CD4-positive, alpha-beta memory T cell (primary cell): ENCODE data around the gene RBM17. TPM values are rescaled to one million over a fixed set of nuclear protein-coding genes. Genes with fewer than 3 reads are reported as not detected.

Experiments used
- CTCF ChIA-PET: fragments of 350-600 bp; sonication (Branson Sonifier 250); formaldehyde crosslinking; loops from one replicate; lab custom pipeline; 2021; ENCODE audit warnings: inconsistent platforms; ENCODE audit not compliant: partially characterized antibody; lab: Charles Lee
- POLR2A ChIA-PET: fragments of 350-600 bp; sonication (Branson Sonifier 250); formaldehyde crosslinking; loops from one replicate; lab custom pipeline; 2021; ENCODE audit not compliant: partially characterized antibody; lab: Charles Lee
- DNase-seq, 5 donors: peaks; one replicate each; pipeline versions ENCODE4 v3.0.0 to v3.0.0-alpha.2; 2020 to 2022; ENCODE audit warnings: mixed read lengths in 1 of 5
- H3K27ac ChIP-seq: one replicate; pipeline ENCODE4 v1.7.0; 2013; ENCODE audit warnings: low read depth, low read length
- H3K27me3 ChIP-seq: 2 replicates; pipeline ENCODE4 v1.7.0; 2013; ENCODE audit warnings: mild to moderate bottlenecking, low read length, moderate library complexity; ENCODE audit not compliant: insufficient read depth
- H3K36me3 ChIP-seq: 2 replicates; pipeline ENCODE4 v1.7.0; 2013; ENCODE audit warnings: mild to moderate bottlenecking, low read length, moderate library complexity; ENCODE audit not compliant: insufficient read depth
- H3K4me1 ChIP-seq: 2 replicates; pipeline ENCODE4 v1.7.0; 2013; ENCODE audit warnings: mild to moderate bottlenecking, low read length, moderate library complexity; ENCODE audit not compliant: insufficient read depth
- H3K4me3 ChIP-seq, 2 donors: one replicate each; pipeline ENCODE4 v1.7.0; 2013; ENCODE audit warnings: low read length in 2 of 2, mild to moderate bottlenecking in 1 of 2
- H3K9me3 ChIP-seq, 2 donors: one replicate each; pipeline ENCODE4 v1.7.0; 2013; ENCODE audit warnings: low read length in 2 of 2, control low read depth in 1 of 2; ENCODE audit not compliant: control insufficient read depth in 1 of 2
- H3K27ac Mint-ChIP-seq, 7 donors: one replicate each; pipeline ENCODE4 v1.8.0; 2020 to 2021; ENCODE audit warnings: mixed read lengths in 7 of 7, mild to moderate bottlenecking in 6 of 7, inconsistent platforms in 3 of 7, moderate library complexity in 3 of 7
- H3K27me3 Mint-ChIP-seq, 2 donors: one replicate each; pipeline ENCODE4 v1.8.0; 2020 to 2021; ENCODE audit warnings: mixed read lengths in 2 of 2
- H3K36me3 Mint-ChIP-seq, 2 donors: one replicate each; pipeline ENCODE4 v1.8.0; 2020 to 2021; ENCODE audit warnings: mixed read lengths in 2 of 2, inconsistent platforms in 1 of 2, mild to moderate bottlenecking in 1 of 2
- H3K4me1 Mint-ChIP-seq, 4 donors: one replicate each; pipeline ENCODE4 v1.8.0; 2020 to 2021; ENCODE audit warnings: mixed read lengths in 4 of 4, mild to moderate bottlenecking in 1 of 4
- H3K4me3 Mint-ChIP-seq, 8 donors: one replicate each; pipeline ENCODE4 v1.8.0; 2020 to 2021; ENCODE audit warnings: mixed read lengths in 8 of 8, mild to moderate bottlenecking in 7 of 8, moderate library complexity in 6 of 8, inconsistent platforms in 3 of 8
- H3K9me3 Mint-ChIP-seq, 8 donors: one replicate each; pipeline ENCODE4 v1.8.0; 2020 to 2021; ENCODE audit warnings: mixed read lengths in 8 of 8, mild to moderate bottlenecking in 5 of 8, inconsistent platforms in 3 of 8, moderate library complexity in 1 of 8
- intact Hi-C: fragments of 100-400 bp; cut with micrococcal nuclease; formaldehyde crosslinking; loops from one replicate; pipeline ENCODE4 v1.15.1; 2023
- polyA plus RNA-seq, 2 donors: library from polyadenylated mRNA; unstranded; fragments of 300-500 nt; fragmentation: Illumina TruSeq; gene quantifications; one replicate each; pipeline ENCODE4 v1.2.3, GENCODE V29; 2021
- total RNA-seq, 2 experiments: library from RNA; stranded (reverse); gene quantifications; one replicate each; pipeline ENCODE4 v1.2.3, GENCODE V29; 2021

RBM17 gene
- total and polyA plus RNA-seq, 4 experiments from 2014 or later = 46.3 to 125 (median 110) TPM

- Mint-ChIP-seq H3K9me3 (peaks cover 0 to 3% (median 0%) of the 10 kb centered on the region in 8 donors), H3K27ac (peak overlapping the region in 4 of 7 donors; percentile 30 to 57 (median 38)), H3K4me3 (no peak overlapping the region), H3K4me1 (peaks cover 13 to 36% (median 16%) of the 10 kb centered on the region in 4 donors), H3K27me3 (no peaks in the 10 kb centered on the region), H3K36me3 (peaks cover 0 to 3% of the 10 kb centered on the region in 2 donors)
- Histone ChIP-seq H3K36me3 (no peaks in the 10 kb centered on the region), H3K4me1 (peaks cover 28% of the 10 kb centered on the region), H3K9me3 (no peaks in the 10 kb centered on the region), H3K27me3 (no peaks in the 10 kb centered on the region), H3K27ac (no peak overlapping the region), H3K4me3 (no peak overlapping the region)
- CTCF ChIA-PET = interaction anchor here (0.8 to 1.8 kb wide), 4 partner anchors 19 to 274 kb away, joined by 3 to 4 read pairs (median 4); partner anchors contain the start of gene PFKFB3
- DNase-seq = no peak
- intact Hi-C loops = no loop called here
- POLR2A ChIA-PET = interaction anchor here (1.2 to 1.4 kb wide), 2 partner anchors 9 to 74 kb away, joined by 3 to 5 read pairs; partner anchors contain the start of gene PFKFB3
Measured at GRCh38 chr10:6128087-6128486, 39.3 kb downstream of the RBM17 start.

DNA sequence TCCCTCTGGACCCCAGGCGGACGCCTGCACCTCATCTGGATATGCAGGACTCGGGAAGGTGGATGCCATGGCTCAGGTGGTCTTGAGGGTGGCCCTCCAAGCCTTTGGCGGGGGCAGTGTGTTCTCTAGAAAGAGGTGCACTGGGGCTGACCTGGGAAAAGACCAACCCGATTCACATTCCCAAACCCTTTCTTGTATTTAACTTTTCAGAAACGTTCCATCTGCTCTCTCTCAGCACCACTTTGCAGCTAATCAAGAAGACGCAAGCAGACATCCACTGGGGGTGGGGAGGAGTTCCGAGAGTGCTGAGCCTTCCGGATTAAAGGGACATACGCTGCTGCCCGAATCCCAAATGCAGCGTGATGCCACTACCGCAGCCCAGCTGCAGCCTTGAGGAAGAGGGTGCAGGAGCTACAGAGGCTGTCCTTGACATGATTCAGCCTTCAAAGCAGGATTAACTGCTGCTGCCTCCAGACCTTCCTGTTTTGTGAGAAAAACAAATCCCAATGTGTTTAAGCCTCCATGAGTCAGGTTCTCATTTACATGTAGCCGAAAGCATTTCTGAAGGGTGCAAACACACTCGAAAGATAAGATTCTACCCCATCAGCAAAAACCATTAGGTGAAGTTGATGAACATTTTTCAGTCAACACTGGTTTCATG, 39.9 kb downstream of the RBM17 start:
- Mint-ChIP-seq H3K27me3 (no peaks in the 10 kb centered on the region), H3K36me3 (peaks cover 0 to 3% of the 10 kb centered on the region in 2 donors), H3K4me1 (peaks cover 13 to 36% (median 18%) of the 10 kb centered on the region in 4 donors), H3K4me3 (peak overlapping the region in 3 of 8 donors; percentile 58 to 86 (median 76)), H3K9me3 (peaks cover 0 to 3% (median 0%) of the 10 kb centered on the region in 8 donors), H3K27ac (peak overlapping the region; percentile 89 to 98 (median 94))
- intact Hi-C loops = no loop called here
- Histone ChIP-seq H3K27ac (no peak overlapping the region), H3K9me3 (no peaks in the 10 kb centered on the region), H3K36me3 (no peaks in the 10 kb centered on the region), H3K4me1 (peaks cover 28% of the 10 kb centered on the region), H3K27me3 (no peaks in the 10 kb centered on the region), H3K4me3 (no peak overlapping the region)
- POLR2A ChIA-PET = interaction anchor here (0.8 to 2.1 kb wide), 4 partner anchors 8 to 219 kb away, joined by 3 to 7 read pairs (median 4); partner anchors contain the start of gene PFKFB3
- CTCF ChIA-PET = interaction anchor here (0.8 to 1.8 kb wide), 6 partner anchors 20 to 273 kb away, joined by 3 to 5 read pairs (median 4); partner anchors contain the start of gene PFKFB3
- no peak for DNase-seq

DNA sequence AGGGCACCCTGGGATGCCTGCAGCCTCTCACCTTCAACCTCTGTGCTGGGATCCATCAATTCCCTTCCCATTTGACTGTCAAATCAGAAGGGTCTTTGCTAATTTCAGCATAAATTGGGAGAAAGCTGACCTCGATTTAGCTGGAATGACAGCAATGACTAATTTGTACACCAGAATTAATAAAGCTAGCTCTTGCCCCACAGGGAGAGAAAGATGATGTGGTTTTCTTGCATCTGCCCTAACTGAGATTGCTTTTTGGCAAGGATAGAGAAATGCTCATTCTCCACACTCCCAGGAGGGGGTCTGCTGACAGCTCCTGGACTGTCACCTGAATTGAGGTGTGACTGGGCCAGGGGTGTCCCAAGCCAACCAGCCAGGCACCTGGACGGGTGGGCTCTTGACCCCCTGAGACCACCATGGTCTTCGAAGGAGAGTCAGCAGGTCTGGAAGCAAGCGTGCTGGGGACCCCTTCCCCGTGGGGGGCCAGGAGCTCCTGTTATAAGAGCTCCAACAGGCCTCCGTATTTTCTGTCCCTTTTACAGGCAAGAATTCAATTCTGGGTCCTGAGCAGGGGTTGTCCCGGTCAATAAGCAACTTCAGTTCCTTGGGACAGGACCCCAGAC, 42.1 kb downstream of the RBM17 start:
- H3K36me3 Mint-ChIP-seq = peaks cover 0 to 3% of the 10 kb centered on the region in 2 donors
- Histone ChIP-seq H3K4me3 (no peak overlapping the region), H3K4me1 (peaks cover 48% of the 10 kb centered on the region), H3K36me3 (no peaks in the 10 kb centered on the region), H3K9me3 (no peaks in the 10 kb centered on the region), H3K27me3 (no peaks in the 10 kb centered on the region), H3K27ac (no peak overlapping the region)
- CTCF ChIA-PET = interaction anchor here (0.6 to 1.9 kb wide), 4 partner anchors 19 to 80 kb away, joined by 3 to 7 read pairs (median 4); partner anchors contain the start of gene PFKFB3
- H3K27ac Mint-ChIP-seq = peak overlapping the region in 4 of 7 donors; percentile 41 to 92 (median 61)
- POLR2A ChIA-PET = interaction anchor here (0.6 to 2.1 kb wide), 6 partner anchors 9 to 217 kb away, joined by 3 to 13 read pairs (median 4); no protein-coding TSS in a partner anchor
- intact Hi-C loops = no loop called here
- H3K4me1 Mint-ChIP-seq = peaks cover 26 to 50% (median 36%) of the 10 kb centered on the region in 4 donors
- no peak for DNase-seq
- H3K27me3 Mint-ChIP-seq = no peaks in the 10 kb centered on the region
- H3K4me3 Mint-ChIP-seq = peak overlapping the region in 2 of 8 donors; percentile 26 to 46
- peaks cover 0 to 3% (median 0%) of the 10 kb centered on the region in 8 donors for H3K9me3 Mint-ChIP-seq

- CTCF ChIA-PET = interaction anchor here (1.2 to 3.9 kb wide), 3 partner anchors 11 to 273 kb away, joined by 3 to 20 read pairs (median 4); no protein-coding TSS in a partner anchor
- Histone ChIP-seq H3K4me1 (peaks cover 60% of the 10 kb centered on the region), H3K9me3 (no peaks in the 10 kb centered on the region), H3K27ac (no peak overlapping the region), H3K4me3 (no peak overlapping the region), H3K27me3 (no peaks in the 10 kb centered on the region), H3K36me3 (no peaks in the 10 kb centered on the region)
- Mint-ChIP-seq H3K4me1 (peaks cover 35 to 62% (median 47%) of the 10 kb centered on the region in 4 donors), H3K4me3 (peak overlapping the region in 1 of 8 donors; percentile 31), H3K27me3 (no peaks in the 10 kb centered on the region), H3K27ac (no peak overlapping the region), H3K9me3 (peaks cover 0 to 3% (median 0%) of the 10 kb centered on the region in 8 donors), H3K36me3 (peaks cover 0 to 3% of the 10 kb centered on the region in 2 donors)
- DNase-seq = no peak
- POLR2A ChIA-PET = interaction anchor here (1.8 to 3.4 kb wide), 4 partner anchors 11 to 69 kb away, joined by 5 to 15 read pairs (median 10); partner anchors contain the start of gene PFKFB3
- intact Hi-C loops = no loop called here
Measured at GRCh38 chr10:6133331-6134098, 44.7 kb downstream of the RBM17 start.

GRCh38 chr10:6134099-6134823, 45.4 kb downstream of the RBM17 start:
- Histone ChIP-seq H3K27ac (no peak overlapping the region), H3K9me3 (no peaks in the 10 kb centered on the region), H3K4me3 (no peak overlapping the region), H3K36me3 (no peaks in the 10 kb centered on the region), H3K27me3 (no peaks in the 10 kb centered on the region), H3K4me1 (peaks cover 53% of the 10 kb centered on the region)
- DNase-seq = no peak
- ChIA-PET CTCF (interaction anchor here (0.7 to 4.2 kb wide), 8 partner anchors 9 to 272 kb away, joined by 3 to 43 read pairs (median 3); no protein-coding TSS in a partner anchor), POLR2A (interaction anchor here (0.9 to 3.4 kb wide), 9 partner anchors 10 to 214 kb away, joined by 4 to 15 read pairs (median 7); partner anchors contain the start of gene PFKFB3)
- intact Hi-C loops = no loop called here
- Mint-ChIP-seq H3K4me1 (peaks cover 35 to 62% (median 49%) of the 10 kb centered on the region in 4 donors), H3K27ac (peak overlapping the region in 5 of 7 donors; percentile 78 to 95 (median 88)), H3K9me3 (peaks cover 0 to 3% (median 0%) of the 10 kb centered on the region in 8 donors), H3K27me3 (no peaks in the 10 kb centered on the region), H3K4me3 (peak overlapping the region in 6 of 8 donors; percentile 15 to 82 (median 74)), H3K36me3 (peaks cover 0 to 3% of the 10 kb centered on the region in 2 donors)

DNA sequence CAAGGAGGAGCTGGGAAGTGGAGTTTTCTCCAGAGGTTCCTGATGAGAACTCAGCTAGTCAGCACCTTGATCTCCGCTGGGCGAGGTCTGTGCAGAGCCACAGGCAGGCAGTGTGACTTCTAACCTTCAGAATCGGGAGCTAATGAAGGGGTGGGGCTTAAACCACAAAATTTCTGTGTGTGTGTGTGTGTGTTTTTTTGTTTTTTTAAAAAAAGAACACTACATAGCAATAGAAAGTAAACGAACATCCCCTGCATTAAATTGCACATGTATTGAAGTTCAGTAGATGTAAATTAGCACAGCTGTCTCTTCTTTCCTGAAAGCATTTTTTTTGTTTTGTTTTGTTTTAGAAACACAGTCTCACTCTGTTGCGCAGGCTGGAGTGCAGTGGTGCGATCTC, 46.2 kb downstream of the RBM17 start:
- Histone ChIP-seq H3K27ac (no peak overlapping the region), H3K36me3 (no peaks in the 10 kb centered on the region), H3K9me3 (no peaks in the 10 kb centered on the region), H3K4me1 (peaks cover 51% of the 10 kb centered on the region), H3K27me3 (no peaks in the 10 kb centered on the region), H3K4me3 (no peak overlapping the region)
- CTCF ChIA-PET = interaction anchor here (0.8 to 4.2 kb wide), 7 partner anchors 10 to 271 kb away, joined by 3 to 43 read pairs (median 3); no protein-coding TSS in a partner anchor
- peak; percentile 53 to 71 (median 67) for DNase-seq
- Mint-ChIP-seq H3K27me3 (no peaks in the 10 kb centered on the region), H3K36me3 (peaks cover 0 to under 1% of the 10 kb centered on the region in 2 donors), H3K27ac (peak overlapping the region; percentile 78 to 95 (median 87)), H3K4me1 (peaks cover 33 to 61% (median 48%) of the 10 kb centered on the region in 4 donors), H3K9me3 (peaks cover 0 to 2% (median 0%) of the 10 kb centered on the region in 8 donors), H3K4me3 (peak overlapping the region; percentile 15 to 82 (median 74))
- intact Hi-C loops = no loop called here
- POLR2A ChIA-PET = interaction anchor here (0.8 to 3.4 kb wide), 10 partner anchors 9 to 213 kb away, joined by 3 to 15 read pairs (median 6); partner anchors contain the start of gene PFKFB3
